ENCODE measurements around the gene POM121.
"Not testable (repeated sequence)": the region's sequence is repeated elsewhere in the genome, so short reads cannot be mapped to it uniquely, and the experiment has no call there.

POM121 gene

DNA sequence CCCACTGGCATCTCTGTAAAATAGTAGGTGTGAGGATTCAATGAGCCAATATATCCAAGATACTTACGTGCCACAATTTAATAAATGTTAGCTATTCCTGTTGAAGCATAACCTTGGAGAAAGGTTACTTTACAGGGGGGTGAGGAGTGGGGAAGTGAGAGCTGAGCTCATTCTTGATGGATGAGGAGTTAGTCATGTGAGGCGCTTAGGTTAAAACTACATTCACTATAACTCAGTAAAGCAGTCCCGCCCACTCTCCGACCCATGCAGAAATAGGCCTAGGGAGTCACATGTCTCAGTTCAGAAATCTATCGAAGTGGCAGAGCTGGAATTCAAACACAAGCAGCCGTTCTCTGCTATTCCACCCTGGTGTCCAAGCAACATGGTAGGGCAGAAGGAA, 25.5 kb downstream of the POM121 start:
- not testable (repeated sequence) for DNase-seq

GRCh38 chr7:72953901-72954562, 29.1 kb downstream of the POM121 start:
- DNase-seq = not testable (repeated sequence)

- not testable (repeated sequence) for DNase-seq
Observed at GRCh38 chr7:72954563-72955198, 29.8 kb downstream of the POM121 start.

DNA sequence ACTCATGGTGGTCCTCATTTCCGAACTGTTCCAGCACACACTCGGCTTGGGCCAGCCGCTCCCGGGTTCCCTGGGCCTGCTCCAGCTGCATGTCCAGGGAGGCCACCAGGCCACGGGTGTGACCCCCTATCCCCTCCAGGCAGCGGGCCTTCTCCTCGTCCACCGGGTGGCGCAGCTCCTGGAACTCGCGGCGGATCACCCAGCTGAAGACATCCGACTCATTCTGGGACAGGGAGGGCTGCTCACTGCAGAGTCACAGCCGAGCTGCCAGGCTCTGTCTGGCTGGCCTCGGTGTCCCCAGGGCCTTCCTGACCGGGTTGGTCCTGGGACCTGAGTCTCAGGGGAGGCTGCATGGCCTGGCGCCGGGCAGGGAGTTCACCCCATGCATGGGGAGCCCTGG, 35.1 kb downstream of the POM121 start:
- DNase-seq = not testable (repeated sequence)

DNA sequence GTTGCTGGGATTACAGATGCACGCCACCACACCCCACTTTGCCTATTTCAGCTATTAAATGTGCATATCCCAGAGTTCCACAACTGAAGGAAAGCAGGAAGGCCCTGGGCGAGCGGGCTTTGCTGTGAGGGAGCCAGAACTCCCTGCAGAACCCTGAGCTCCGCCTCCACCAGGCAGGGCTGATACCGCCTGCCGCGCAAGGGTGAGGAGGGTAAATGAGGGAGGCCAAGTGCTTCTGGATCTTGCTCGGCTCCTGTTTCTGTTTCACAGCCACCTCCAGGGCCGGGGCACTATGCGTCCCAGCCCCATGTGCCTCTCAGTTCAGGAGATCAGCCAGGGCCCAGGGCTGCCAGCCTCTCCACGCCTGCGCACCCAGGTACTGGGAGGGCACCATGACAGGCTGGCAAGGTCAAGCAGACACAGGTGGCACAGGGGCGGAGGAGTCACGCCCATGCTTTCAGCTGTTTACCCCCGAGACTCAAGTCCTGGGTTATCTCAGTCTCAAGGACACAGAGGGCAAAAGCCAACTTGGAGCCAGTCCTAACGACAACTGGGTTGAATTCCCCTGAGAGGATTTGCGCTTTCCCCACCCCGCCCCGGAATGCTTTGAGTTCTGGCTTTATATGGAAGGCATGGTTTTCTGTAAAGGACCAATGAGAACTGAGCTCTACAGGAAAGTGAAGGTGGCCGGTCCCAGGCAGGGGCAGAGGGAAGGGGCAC, 35.9 kb downstream of the POM121 start:
- DNase-seq = not testable (repeated sequence)

DNA sequence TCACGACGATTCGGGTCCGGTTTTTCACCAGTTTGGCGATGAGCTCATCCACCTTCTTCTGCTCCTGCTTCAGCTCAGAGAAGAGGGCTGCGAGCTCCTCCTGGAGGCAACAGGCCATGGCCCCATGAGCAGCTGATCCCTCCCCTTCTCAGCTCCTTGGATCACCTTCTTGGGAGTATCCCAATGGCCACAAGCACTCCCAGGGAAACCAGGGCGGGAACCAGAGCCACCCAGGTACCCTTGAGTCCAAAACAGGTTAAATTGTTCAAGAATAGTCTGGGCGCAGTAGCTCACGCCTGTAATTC, 36.4 kb downstream of the POM121 start:
- DNase-seq = not testable (repeated sequence)

GRCh38 chr7:72963056-72963455, 38.2 kb downstream of the POM121 start:
- DNase-seq = not testable (repeated sequence)

DNA sequence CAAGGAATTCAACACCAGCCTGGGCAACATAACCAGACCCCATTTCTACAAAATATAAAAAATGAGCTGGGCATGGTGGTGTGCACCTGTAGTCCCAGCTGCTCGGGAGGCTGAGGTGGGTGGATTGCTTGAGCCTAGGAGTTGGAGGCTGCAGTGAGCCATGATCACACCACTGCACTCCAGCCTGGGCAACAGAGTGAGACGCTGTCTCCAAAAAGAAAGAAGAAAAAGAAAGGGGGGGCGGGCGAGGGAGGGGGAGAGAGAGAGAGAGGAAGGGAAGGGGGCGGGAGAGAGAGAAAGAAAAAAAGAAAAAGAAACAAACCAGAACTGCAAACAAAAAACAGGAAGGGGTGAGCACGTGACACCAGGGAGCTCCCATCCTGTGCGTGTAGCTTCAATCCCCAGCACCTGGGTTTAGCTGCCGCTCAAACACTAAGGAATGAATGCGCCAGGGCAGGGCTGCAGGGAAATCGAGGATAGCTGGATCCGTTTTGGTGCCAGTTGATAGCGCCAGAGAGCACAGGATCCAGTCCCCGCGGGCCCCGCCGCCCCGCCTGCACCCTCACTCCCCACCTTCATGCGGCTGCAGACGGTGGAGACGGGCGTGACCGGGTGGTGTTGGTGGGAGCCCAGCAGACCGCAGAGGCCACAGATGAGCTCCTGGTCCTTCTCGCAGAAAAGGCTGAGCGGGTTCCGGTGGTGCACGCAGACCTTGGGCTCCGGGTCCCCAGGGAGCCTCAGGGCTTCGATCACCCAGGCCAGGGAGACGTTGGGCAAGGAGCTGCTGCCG, 40.5 kb downstream of the POM121 start:
- not testable (repeated sequence) for DNase-seq

GRCh38 chr7:72966892-72967291, 42.0 kb downstream of the POM121 start:
- DNase-seq = not testable (repeated sequence)

- not testable (repeated sequence) for DNase-seq
Observed at GRCh38 chr7:72968980-72969516, 44.2 kb downstream of the POM121 start, which contains the start of gene TRIM74. TRIM74 (minus strand) TSS chr7:72969466; CDS start chr7:72966157, 3,309 bp downstream.

DNA sequence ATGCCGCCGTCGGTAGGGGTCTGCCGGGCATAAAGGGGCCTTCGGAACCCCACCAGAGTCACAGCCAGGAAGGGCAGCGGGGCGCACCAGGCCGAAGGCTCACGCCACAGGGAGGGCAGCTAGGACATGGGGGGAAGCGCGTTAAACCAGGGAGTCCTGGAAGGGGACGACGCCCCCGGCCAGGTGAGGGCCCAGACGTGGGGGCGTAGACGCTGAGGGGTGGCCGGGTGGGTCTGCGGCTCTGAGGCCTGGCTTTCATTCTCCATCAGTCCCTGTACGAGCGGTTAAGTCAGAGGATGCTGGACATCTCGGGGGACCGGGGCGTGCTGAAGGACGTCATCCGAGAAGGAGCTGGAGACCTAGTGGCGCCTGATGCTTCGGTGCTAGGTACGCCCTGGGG, 44.8 kb downstream of the POM121 start:
- not testable (repeated sequence) for DNase-seq

DNA sequence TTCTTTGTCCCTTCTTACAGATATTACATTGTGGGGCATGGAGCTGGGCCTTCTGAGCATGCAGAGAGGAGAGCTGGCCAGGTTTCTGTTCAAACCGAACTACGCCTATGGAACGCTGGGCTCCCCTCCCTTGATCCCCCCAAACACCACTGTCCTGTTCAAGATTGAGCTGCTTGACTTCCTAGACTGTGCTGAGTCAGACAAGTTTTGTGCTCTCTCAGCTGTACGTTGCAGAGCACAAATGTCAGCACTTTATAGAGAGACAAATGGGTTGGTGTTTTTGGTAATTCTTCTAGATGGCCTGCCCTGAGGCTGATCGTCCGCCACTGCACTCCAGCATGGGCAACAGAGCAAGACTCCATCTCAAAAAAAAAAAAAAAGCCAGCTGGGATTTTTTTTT, 46.6 kb downstream of the POM121 start:
- not testable (repeated sequence) for DNase-seq

DNA sequence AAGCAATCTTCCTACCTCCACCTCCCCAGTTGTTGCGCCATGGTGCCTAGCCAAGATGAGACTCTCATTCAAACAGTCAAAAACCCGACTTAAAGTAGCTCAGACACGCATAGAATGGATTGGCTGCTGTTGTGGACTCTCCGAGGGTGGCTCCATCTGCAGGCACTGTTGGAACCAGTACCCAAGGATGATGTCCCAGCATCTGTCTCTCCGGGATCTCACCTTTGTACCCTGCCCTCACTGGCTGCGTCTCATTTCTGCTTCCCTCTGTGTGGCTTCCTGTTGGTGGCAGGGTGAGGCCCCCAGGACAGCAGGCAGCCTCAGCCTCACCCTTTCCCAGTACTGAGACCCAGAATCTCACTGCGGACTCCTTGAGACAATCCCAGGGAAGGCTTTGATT, 49.9 kb downstream of the POM121 start:
- DNase-seq = not testable (repeated sequence)

DNA sequence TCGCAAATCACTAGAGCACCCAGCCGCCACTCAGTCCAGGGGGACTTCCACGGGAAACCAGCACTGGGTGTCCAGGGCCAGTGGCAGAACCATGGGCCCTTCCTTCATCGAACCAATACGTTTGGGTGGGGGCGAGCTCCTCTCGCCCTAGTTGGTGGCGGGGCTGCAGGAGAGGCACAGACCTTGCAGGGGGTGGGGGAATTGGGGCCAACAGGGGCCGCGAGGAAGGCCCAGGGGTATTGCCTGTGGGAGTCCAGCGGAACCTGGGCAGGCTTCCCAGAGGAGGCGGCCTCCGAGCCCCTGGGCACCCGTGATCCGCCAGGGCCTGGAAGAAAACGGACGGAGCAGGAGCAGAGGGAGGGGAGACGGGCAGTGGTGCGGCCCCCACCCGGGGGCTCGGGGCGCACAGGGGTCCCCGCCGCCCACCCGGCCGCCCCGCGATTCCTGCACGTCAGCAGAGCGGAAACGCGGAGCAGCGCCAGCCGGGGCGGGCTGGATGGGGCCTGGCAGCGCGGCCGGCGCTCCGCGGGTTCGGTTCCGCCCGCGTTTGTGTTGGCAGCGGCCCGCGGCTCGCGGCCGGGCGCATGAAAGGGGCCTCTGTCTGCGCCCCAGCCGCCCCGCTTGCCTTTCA, 50.9 kb downstream of the POM121 start:
- DNase-seq = not testable (repeated sequence)

DNA sequence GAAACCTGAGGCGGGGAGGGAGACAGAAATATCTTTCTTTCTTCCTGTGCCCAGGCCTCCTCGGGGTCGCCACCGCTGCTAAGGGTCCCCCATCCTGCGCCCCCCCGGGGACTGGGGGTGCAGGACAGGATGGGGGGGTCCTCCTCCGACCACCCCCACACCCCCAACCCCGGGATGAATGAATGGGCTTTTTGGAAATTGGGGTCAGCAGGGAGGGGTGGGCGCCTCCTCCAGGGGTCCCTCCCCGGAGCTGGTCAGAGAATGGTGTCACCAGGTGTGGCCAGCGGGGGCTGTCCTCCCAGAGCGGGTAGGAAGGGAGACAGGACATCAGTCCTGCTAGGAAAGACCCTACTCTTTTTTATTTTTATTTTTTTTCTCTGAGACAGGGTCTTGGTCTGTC, 51.5 kb downstream of the POM121 start:
- DNase-seq = not testable (repeated sequence)

- DNase-seq = not testable (repeated sequence)
Observed at GRCh38 chr7:72980382-72980781, 55.5 kb downstream of the POM121 start.

GRCh38 chr7:72982084-72982483, 57.2 kb downstream of the POM121 start:
- DNase-seq = not testable (repeated sequence)

- not testable (repeated sequence) for DNase-seq
Observed at GRCh38 chr7:72990146-72990913, 65.4 kb downstream of the POM121 start.

GRCh38 chr7:72995484-72995883, 70.6 kb downstream of the POM121 start:
- not testable (repeated sequence) for DNase-seq

- not testable (repeated sequence) for DNase-seq
Observed at GRCh38 chr7:72997447-72997846, 72.6 kb downstream of the POM121 start.

DNA sequence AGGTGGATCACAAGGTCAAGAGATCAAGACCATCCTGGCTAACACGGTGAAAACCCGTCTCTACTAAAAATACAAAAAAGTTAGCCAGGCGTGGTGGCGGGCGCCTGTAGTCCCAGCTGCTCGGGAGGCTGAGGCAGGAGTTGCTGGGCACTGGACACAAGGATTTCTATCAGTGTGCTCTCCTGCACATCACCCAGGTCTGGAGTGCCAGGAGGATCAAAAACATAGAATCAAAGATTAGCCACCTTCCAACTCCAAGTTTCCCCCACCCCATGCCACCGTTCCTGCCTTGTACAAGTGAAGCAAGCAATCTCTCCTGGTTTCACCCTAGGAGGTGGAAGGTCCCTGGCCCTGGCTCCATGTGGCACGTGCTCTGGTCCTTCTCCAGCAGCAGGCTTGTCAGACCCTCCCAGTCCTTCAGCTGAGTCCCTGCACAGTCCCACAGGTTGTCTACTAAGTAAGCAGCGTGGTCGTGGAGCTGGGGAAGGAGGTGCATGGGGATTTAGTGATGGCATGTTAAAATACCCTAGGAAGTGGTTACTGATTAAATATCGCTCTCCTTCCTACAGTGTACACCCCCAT, 73.1 kb downstream of the POM121 start:
- DNase-seq = not testable (repeated sequence)
